Muscle of arm (tissue), 12 donors: Measurements from ENCODE around the gene ZFYVE21. TPM values are rescaled to one million over a fixed set of nuclear protein-coding genes. Genes with fewer than 3 reads are reported as not detected.
"Not testable (repeated sequence)": the region's sequence is repeated elsewhere in the genome, so short reads cannot be mapped to it uniquely, and the experiment has no call there.

ENCODE experiments used
- DNase-seq: peaks from one replicate; pipeline ENCODE4 v3.0.0-alpha.2; 2013
- polyA plus RNA-seq, 12 donors: library from polyadenylated mRNA; unstranded; fragments of 120-200 nt; gene quantifications; one replicate each; pipeline ENCODE4 v1.2.1, GENCODE V29; 2013; ENCODE audit not compliant: insufficient read length in 12 of 12

ZFYVE21 gene
- polyA plus RNA-seq, 12 donors, result 38.3 to 51.9 (median 40.6) TPM; not detected in 1

DNA sequence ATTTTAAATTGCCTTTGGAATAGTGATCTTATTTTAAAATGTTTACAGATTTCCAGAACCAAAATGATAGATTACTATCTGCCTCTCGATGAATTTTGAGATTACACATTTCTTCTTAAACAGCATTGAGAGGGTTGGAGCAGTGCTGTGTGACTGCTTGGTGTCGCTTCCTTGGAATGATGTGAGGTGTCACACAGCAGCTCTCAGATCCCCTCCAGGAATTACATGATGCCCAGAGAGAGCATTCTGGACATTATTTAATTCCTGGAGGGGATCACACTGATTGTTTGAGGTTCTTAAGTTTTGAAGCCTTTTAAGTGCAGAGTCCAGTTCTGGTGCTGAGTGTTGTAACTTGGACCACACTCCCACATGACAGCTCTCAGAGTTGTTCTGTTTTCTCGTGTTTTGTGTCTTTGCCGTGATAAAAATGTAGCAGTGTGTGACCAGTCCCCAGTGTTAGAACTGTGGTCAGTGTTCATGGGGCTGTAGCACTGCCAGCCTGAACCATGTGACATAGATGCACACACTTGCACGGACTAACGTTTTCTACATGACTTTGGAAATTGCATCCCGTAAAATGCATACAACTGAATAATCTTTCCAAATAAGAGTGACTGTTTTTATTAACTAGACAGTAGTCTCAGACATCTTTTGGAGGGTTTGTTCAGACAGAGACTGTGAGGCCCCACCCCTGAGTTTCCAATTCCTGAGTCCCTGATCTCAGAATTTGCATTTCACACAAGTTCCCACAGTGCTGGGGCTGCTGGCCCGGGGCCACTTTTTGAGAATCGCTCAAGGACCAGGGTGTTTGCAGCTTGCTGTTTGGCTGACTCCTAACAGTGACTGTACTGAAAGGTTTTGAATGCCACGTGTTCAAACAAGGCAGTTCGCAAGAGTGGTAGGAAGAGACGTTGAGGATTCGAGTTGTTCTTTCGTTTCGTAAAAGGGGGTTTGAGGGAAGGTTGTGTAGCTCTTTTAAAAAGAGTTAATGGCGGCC lies 26.4 kb upstream of the ZFYVE21 start:
- DNase-seq, result no peak

DNA sequence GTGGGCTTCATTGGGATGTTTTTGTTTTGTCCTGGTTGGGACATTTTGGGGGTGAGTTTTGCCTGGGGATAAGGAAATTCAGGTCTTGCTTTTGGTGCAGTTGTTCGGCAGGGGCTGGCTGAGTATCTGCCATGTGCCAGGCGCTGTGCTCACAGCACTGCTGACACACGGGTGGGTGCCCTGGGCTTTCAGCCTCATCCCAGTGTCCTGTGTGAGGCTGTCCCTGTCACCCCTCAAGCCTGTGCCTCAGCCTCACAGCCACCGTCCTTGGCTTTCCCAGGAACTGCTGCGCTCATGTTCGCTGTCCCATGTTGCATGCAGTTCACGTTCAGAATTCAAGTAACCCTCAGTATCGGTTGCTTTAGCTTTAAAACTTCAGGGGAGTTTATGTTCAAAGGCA lies 25.3 kb upstream of the ZFYVE21 start:
- no peak for DNase-seq

DNA sequence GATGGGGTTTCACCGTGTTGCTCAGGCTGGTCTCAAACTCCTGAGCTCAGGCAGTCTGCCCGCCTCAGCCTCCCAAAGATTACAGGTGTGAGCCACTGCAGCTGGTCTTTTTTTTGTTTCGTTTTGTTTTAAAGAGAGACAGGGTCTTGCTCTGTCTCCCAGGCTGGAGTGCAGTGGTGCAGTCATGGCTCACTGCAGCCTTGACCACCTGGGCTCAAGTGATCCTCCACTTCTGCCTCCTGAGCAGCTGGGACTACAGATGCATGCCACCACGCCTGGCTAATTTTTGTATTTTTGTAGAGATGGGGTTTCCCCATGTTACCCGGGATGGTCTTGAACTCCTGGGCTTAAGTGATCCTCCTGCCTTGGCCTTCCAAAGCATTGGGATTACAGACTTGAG lies 24.0 kb upstream of the ZFYVE21 start:
- not testable (repeated sequence) for DNase-seq

DNA sequence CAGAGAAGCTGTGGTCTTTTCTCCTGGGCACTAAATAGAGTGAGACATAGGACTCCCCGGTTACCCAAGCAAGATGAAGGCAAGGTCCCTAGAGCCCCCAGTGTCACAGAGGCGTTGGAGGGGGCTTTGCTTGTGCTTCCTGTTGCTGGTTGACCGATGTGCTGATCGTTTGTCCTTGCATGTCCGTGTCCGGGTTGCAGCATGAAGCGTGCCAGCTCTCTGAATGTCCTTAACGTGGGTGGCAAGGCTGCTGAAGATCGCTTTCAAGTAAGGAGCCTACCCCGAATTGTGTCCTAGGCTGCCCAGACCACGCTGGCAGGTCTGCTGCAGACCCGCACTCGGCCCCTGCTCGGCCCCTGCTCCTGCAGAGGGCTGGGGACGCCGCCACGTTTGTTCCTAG lies 23.5 kb upstream of the ZFYVE21 start:
- no peak for DNase-seq

DNA sequence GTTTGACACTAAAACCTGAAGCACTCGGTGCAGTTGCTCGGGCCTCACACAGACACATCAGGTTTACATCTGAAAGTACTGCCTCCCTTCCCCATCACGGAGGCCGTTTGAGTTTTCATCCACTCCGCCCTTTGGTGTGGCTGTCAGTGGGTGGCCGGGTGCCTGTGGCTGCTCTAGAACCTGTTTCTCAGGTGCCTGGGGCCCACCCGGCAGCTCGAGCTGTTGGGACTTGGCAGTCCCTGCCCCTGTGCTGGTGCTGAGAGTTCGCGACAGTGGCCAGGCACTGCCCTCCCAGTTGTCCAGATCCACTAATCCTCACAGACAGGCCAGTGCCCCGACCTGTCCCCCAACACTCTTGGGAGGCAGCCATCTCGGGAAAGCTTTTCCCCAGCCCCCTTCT lies 22.7 kb upstream of the ZFYVE21 start:
- DNase-seq, result no peak

DNA sequence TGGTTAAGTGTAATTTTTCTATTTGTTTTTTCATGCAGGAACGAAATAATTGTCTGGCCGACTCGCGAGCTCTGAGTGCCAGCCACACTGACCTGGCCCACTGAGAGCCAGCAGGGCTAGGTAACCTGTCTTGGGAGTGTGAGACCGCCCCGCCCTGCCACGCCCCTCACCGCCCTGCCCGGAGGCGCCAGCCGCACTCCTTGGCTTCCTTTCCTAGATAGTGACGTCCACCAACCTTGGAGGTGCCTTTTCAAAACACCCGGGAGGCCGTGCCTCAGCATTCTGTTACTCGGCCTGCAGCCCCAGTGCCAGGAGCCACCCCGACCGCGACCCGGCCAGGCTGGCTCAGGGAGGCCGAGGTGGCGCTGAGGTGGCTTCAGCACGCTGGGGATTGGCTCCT lies 22.1 kb upstream of the ZFYVE21 start:
- no peak for DNase-seq

DNA sequence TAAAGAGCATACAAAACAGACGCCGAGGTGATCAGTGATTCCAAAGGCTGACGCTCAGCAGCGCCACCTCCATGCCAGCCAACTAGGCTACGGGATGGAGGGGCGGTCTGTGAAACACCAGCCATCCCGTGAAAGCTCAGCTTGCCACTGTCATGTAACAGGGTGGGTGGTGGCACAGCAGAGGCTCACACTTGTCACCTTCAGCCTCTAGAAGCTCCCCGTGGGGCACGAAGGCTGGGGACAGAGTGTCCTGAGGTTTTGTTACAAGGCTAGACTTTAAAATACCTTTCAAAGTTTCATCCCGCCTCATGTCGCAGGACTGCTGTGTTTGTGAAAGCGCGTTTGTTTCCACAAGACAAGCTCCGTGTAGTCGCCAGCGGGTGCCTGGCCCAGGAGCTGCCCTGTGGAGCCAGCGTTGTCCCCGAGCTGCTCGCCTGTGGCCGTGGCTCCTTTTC lies 21.0 kb upstream of the ZFYVE21 start:
- DNase-seq, result no peak

DNA sequence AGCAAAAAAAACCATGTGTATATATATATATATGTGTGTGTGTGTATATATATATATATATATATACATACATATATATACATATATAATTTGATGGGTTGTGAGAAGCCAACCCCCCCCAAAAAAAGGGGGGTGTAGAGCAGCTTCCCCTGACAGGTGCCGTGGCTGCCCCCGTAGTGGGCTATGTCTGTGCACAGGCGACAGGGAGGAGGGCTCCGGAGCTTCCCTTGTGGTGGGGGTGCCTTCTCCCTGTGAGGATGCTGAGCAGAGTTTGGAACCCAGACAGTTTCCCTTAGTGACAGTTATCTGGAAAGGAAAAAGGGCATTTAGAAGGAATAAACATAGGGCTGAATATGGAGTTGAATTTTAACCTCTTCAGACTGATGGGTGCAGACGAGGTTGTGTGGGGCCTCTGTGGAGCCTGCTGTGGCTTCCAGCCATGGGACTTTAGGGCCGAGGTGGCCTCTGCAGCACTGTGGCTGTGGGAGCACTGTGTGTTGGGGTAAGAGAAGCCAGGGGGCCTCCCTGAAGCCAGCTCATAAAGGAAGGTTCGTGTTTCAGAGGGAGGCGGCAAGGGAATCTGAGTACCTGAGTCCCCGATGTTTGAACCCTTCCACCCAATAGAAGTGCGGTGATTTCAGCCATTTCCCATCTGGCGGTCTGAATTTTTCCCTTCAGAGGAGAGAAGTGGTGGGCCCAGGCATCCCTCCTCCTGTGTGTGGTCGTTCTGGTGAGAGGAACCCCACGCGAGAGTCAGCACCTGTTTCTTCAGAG lies 20.1 kb upstream of the ZFYVE21 start:
- no peak for DNase-seq

DNA sequence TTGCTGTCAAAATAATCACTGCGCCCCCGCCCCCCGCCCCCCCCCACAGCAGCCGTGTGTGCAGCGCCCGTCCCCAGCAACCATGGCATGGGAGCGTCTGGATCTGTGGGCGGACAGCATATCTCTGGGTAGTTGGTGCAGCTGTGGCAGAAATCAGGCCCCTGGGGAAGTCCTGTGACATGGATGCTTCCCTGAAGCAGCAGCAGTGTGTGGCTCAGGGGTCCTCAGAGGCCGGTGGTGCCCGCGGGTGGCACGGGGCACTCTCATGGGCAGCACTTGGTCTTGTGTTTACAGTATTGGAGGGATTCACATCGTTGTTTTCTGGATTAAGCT lies 19.6 kb upstream of the ZFYVE21 start:
- DNase-seq, result no peak

DNA sequence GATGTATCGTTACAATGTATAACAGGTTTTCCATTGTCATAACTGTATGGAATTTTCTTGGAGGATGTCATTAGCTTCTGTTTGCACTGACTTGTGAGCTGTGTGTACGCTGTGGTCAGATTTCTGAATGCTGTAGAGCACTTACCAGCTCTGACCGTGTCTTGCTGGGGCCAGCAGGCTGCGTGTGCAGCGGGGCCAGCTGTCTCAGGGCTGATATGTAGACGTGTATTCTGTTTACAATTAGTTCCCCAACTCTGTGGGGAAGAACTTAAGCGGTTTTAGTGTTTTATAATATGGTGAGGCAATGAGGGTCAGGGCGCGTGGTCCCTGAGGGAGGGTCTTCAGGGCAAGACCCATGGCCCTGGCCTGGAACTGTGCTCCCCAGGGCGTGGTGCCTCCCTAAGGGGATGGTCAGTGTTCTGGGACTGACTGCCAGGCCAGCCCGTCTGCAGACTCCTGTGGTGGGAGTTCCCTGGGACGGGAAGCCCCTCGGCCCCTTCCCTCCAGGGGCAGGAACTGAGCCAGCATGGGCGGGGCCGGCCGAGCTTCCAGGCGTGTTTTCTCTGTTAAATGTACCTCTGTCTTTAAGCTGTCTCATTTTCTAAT lies 19.0 kb upstream of the ZFYVE21 start:
- DNase-seq, result peak; percentile 76

DNA sequence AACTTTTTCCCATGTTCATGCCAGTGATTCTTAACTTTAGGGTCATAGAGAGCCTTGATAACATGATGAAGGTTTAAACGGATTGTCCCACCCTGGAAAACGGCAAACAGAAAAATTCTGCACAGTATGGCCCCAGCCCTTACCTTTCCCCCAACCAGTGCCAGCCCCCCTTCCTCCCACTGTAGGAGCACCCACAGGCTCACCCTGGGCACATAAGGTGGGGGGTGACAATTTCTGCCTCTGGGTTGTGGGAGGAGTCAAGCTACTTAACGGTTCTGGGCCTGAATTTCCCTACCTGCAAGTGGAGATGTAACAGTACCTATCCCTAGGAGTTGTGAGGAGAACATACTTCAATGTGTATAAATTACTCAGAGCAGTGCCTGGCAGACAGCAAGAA lies 18.4 kb upstream of the ZFYVE21 start:
- DNase-seq, result no peak

DNA sequence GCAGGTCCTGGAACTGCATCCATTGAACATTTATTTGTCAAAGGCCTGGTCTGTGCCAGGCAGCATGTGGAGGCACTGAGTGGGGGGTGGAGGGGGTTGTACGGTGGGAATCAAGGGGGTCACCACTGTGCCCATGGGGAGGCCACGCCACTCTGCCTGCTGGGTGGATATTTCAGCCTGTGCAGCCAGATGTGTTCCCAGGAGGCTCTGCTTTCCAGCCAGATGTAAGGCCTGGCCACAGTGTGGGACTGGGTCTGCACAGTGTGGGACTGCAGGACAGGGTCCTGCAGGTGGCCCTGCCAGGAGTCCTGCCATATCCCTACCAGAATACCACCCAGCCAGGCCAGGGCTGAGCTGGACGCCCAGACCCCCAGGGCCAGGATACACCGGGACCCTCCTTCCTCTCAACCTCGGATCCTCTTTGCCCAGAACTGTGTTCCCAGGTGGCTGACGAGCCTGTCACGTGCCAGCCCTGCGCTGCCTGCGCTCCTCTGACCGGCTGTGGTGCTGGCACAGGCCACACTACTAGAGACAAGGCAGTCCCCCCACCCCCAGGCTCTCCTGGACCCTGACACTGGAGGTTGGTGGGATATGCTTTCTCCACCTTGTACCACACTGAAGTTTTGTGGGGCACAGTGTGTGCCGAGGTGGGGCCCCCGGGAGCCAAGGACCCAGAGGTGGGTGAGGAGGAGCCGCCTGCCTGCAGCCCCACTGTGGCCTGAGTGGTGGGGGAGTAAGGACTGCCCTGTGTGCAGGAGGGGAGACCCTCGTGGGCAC lies 17.8 kb upstream of the ZFYVE21 start:
- no peak for DNase-seq

DNA sequence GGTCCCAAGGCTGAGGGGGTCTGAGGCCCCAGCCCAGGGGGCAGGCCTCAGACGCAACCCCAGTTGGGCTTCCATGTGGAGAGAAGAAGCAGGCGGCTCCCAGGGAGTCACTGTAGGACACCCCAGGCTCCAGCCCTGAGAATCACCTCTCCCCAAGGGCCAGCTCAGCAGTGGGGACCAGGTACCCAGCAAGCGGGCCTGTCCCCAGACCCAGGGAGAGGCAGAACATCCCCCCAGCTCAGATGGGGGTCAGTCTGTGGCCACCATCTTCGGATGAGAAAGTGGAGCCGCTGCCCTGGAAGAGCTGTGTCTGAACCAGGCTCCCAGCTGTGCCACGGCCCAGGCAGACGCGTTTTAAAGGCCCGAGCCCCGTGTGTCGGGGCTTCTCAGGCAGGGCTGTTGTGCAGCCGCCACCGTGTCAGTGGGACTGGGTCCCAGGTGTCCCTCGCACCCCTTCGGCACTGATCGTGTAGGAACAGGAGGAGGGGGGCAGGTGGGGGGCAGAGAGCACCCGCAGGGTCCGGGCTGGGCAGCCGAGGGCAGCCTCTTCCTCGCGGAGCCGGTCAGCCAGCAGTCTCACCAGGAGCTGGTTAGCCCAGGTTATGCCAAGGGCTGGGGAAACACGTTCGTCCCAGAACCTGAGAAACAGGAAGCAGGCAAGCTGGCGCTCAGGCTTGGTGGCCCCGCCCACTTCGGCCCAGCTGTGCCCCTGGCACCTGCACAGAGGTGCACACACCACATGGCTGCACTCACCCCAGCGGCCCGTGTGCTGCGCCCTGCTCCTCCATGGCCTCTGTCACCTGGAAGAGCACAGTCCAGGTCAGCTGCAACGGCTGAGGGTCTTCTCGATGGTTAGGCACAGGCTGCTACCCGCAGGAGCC lies 17.0 kb upstream of the ZFYVE21 start:
- no peak for DNase-seq

DNA sequence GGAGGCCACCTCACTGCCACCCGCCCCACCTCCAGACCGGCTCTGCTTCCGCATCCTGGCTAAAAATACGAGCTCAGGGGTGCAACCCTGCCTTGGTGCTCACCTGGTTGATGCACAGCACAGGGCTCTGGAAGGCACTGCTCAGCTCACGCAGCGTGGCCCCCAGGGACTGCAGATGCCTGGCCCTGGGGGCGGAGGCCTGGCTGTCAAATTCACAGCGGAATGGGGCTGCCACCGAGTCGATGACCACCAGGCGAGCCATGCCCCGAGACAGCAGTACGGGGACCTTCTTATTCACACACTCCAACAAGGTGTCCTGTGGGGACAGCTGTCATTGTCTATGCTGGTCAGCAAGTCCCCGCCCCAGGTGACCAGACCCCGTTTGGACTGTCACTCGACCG lies 16.3 kb upstream of the ZFYVE21 start:
- no peak for DNase-seq

DNA sequence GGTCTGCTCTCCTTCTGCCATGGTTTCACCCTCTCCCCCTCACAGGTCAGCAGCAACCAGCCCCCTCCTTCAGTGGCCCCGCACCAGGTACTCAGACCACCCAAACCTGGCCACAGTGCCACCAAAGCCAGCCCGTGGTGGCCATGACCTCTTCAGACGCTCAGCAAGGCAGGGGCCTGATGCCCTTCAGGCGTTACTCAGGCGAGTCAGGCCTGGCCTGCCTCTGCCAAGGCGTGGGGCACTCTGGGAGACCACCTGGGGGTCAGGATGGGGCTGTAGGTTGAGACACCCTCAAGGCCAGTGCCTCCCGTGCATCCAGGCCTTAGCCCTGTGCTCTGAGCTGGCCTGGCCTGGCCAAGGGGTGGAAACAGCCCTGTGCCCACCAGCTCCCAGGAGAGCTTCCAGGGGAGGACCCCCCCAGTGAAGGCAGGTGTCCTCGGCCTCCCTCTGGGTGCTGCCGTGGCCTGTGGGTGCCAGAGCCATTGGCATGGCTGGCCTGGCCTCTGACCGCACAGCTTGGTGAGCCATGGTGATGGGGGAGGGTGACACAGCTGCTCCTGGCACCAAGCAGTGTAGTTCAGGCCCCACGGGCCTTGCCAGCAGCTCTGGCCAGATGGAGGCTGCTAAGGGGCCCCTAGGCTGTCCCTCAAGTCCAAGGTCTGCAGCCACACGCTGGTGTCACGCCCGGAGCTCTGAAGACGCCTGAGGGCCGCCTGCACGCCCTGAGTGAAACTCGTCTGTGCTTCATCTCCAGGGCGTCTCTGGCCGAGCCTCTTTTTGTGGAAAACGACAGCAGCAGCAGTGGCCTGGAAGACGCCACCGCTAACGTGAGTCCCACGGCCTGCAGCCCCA lies 15.5 kb upstream of the ZFYVE21 start:
- no peak for DNase-seq

DNA sequence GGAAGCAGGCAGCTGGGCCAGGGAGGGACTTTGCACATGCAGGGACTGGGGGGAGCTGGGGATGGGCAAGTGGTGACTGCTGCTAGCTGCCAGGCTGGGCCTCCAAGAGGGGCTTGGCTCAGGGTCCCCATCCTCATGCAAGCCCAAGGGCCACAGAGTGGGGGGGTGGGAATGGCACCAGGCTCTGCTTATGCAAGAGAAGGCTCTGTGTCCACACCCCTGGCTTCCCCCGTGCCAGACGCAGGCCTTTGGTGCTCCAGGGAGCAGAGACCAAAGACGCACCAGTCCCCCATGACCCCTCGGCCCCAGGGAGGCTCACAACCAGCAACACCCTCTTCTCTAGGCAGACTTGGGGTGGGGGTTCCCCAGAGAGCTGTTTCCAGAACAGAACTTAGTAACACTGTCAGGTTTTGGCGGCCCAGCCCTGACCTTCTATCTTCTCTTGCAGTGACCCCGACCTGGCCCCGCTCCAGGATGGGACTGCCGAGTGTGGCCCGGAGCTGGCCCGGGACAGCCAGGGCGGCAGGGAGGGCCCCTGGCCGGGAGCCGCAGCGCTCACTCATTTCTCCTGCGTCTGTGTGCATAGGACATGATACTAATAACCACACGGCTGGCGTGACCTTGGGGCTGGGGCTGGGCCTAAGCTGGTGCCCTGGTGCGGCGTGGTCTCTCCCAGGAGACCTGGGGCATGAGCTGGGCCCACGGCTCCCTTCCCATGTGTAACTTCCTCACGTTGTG lies 14.7 kb upstream of the ZFYVE21 start:
- no peak for DNase-seq

DNA sequence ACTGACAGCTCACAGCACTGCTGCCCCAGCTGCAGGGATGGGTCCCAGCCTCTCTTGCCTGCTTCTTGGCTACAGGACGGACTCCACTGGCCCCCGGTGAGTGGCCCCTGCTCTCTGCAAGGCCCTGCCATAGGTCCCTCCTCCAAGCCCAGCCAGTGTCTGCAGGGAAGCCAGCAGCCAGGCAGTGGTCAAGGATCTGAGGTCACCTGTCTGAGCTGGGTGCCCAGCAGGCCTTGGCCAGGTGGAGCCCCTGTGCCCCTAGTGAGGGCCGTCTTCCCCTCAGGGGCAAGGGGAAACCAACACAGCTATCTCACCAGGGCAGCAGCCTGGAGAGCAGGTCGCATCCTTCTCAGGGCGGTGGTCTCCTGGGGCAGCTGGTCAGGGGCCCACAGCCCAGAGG lies 13.5 kb upstream of the ZFYVE21 start:
- DNase-seq, result no peak

DNA sequence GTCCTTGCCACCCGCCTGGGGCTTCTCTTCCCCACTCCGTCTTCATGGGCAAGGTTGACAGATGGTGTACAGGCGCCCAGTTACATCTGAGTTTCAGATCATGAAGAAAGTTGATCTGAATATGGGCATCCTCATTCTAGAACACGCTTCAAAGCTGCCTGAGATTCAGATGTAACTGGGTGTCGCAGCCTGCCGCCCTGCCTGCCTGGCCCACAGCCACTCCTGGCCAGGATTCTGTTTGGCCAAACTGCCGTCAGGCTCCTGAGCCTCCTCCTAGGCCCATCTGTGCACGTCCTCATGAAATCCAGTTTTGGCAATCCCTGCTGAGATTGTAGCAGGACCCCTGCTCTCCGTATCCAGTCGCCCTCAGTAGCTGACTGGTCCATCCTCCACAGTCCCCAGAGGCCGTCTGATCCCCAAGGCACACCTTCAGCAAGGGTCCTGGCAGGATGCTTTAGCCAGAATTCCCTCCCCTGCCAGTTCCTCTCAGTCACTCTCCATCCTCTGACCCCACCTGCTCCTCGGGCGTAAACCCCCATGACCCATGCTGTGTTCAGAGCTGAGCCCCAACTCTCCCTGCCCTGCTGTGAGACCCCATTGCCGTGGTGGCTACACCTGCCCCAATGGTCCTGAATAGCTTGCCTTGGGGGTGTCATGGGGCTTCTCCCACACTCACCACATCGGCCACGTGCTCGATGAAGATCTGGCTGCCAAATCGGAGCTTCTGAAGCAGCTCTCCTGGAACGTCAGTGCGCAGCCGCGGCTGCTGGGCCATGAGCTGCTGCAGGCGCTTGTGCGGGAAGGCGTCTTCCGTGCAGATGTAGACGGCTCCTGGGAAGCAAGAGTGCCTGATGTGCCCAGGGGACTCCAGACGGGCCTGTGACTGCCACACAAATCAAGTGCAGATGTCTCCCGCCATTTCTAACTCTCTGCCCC lies 12.8 kb upstream of the ZFYVE21 start:
- no peak for DNase-seq
